Transverse colon (tissue), 4 donors: ENCODE measurements around the gene GATA5. TPM values are rescaled to one million over a fixed set of nuclear protein-coding genes. Genes with fewer than 3 reads are reported as not detected.

Experiments used
- DNase-seq: peaks from one replicate; pipeline ENCODE4 v3.0.0-alpha.2; 2019
- H3K27ac ChIP-seq, 4 donors: fragments of 200-600 bp; sonication (generic); 2 replicates each; pipeline ENCODE4 v1.5.1; 2016 to 2018; ENCODE audit warnings: inconsistent platforms in 4 of 4
- H3K27me3 ChIP-seq: fragments of 200-600 bp; sonication (generic); 2 replicates; pipeline ENCODE4 v1.5.1; 2017; ENCODE audit warnings: inconsistent platforms
- H3K36me3 ChIP-seq, 4 donors: fragments of 200-600 bp; sonication (generic); 2 replicates each; pipeline ENCODE4 v1.5.1; 2017 to 2019; ENCODE audit warnings: inconsistent platforms in 4 of 4
- H3K4me1 ChIP-seq, 4 donors: fragments of 200-600 bp; sonication (generic); 2 replicates each; pipeline ENCODE4 v1.5.1; 2017 to 2020; ENCODE audit warnings: inconsistent platforms in 4 of 4
- H3K4me3 ChIP-seq, 4 donors: fragments of 200-600 bp; sonication (generic); 1 replicate in 1 of 4; 2 replicates in 3 of 4; pipeline versions ENCODE4 v1.5.1 to v1.6.1; 2017 to 2019; ENCODE audit warnings: inconsistent platforms in 4 of 4
- H3K9me3 ChIP-seq, 2 donors: fragments of 200-600 bp; sonication (generic); 2 replicates each; pipeline ENCODE4 v1.5.1; 2017 to 2019; ENCODE audit warnings: inconsistent platforms in 2 of 2
- EP300 ChIP-seq: sonication (generic); formaldehyde crosslinking; IDR thresholded peaks from one replicate; pipeline ENCODE4 v1.6.1; 2017; ENCODE audit warnings: antibody characterized with exemption, low read depth
- POLR2A ChIP-seq: fragments of 450-650 bp; IDR thresholded peaks from one replicate; pipeline ENCODE4 v1.6.1; 2016; ENCODE audit warnings: antibody characterized with exemption, mild to moderate bottlenecking, moderate library complexity
- POLR2AphosphoS5 ChIP-seq, 3 donors: sonication (generic); formaldehyde crosslinking; IDR thresholded peaks; one replicate each; pipeline ENCODE4 v1.6.1; 2016; ENCODE audit warnings: antibody characterized with exemption in 3 of 3
- WGBS, 2 donors: methylation state at CpG; one replicate each; pipeline ENCODE4 v1.1.5; 2018; ENCODE audit warnings: low coverage in 1 of 2; 5-methylcytosine and 5-hydroxymethylcytosine counted together
- in situ Hi-C, 4 donors: fragments of 200-750 bp; cut with MboI; loops; one replicate each; pipeline versions ENCODE4 v1.15.0 to v1.15.1; 2017; ENCODE audit warnings: low sequenced_read_pairs in 3 of 4, low pct_ligation_motif_present in 1 of 4, low pct_unique_long_range_greater_than_20kb in 1 of 4
- intact Hi-C: fragments of 100-400 bp; cut with DNase I; formaldehyde crosslinking; loops from one replicate; pipeline ENCODE4 v1.15.1; 2023; ENCODE audit warnings: low total_unique reads
- total RNA-seq, 4 donors: library from RNA; depleted of rRNA; stranded (reverse); fragments of >200 nt; gene quantifications; one replicate each; pipeline ENCODE4 v1.1.0, GENCODE V29; 2016
- TF ChIP-seq, protein P1 (sequence below), 5 experiments: fragments of 200-600 bp in 3 of 5; fragments of 450-650 bp in 2 of 5; sonication (generic) in 3 of 5; IDR thresholded peaks; 1 replicate in 2 of 5; 2 replicates in 3 of 5; pipeline ENCODE4 v1.5.1; 2016 to 2017; ENCODE audit warnings: antibody characterized with exemption in 5 of 5, inconsistent platforms in 3 of 5, mild to moderate bottlenecking in 2 of 5, moderate library complexity in 1 of 5

GATA5 gene
- total RNA-seq, 4 donors from 2014 or later = not detected

DNA sequence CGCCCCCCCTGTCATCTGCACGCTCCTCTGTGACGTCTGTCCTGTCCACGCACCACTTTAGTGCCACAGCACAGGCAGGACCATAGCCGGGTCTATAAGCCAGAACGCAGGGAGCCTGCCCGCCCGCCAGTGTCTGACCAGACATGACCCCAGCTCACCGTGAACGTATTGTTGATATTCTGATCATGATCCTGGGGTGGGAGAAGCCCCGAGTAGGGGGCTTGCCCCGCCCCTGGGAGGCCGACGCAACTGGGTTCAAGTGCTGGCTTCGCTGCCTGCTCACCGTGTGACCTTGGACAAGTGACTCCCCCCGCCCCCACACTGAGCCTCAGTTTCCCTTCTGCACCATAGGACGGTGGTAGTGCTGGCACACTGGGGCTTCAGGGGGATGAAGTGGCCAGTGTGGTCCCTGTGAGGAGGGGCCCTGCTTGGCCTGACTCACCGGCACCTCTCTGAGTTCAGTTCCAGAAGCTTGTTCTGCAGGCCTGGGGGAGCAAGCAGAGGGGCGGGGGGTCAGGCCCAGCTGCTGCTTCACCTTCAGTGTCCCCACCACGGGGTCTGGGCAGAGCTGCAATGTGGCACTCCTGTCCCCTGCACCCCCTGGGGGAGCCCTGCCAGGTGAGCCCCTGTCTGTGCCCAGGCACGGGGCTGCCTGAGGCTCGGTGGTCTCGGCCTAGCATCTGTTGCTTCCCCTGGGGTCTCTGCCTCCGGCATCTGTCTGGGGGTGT lies 57.6 kb downstream of the GATA5 start:
- in situ Hi-C loops = no loop called here
- intact Hi-C loops = loop anchor here (10.0 kb wide), 2 partner anchors 197 to 763 kb away; no protein-coding TSS in a partner anchor
- H3K27me3 ChIP-seq = no peaks in the 10 kb centered on the region
- H3K4me1 ChIP-seq = peaks cover 7 to 17% (median 15%) of the 10 kb centered on the region in 4 donors
- DNase-seq = no peak
- TF ChIP-seq, protein P1, sequence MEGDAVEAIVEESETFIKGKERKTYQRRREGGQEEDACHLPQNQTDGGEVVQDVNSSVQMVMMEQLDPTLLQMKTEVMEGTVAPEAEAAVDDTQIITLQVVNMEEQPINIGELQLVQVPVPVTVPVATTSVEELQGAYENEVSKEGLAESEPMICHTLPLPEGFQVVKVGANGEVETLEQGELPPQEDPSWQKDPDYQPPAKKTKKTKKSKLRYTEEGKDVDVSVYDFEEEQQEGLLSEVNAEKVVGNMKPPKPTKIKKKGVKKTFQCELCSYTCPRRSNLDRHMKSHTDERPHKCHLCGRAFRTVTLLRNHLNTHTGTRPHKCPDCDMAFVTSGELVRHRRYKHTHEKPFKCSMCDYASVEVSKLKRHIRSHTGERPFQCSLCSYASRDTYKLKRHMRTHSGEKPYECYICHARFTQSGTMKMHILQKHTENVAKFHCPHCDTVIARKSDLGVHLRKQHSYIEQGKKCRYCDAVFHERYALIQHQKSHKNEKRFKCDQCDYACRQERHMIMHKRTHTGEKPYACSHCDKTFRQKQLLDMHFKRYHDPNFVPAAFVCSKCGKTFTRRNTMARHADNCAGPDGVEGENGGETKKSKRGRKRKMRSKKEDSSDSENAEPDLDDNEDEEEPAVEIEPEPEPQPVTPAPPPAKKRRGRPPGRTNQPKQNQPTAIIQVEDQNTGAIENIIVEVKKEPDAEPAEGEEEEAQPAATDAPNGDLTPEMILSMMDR (IDR thresholded peaks at IDR 0.05) = no peak
- TF ChIP-seq POLR2A (no peak), POLR2AphosphoS5 (IDR thresholded peaks at IDR 0.05) (no peak), EP300 (no peak)
- WGBS, 2 donors = 73 to 81% methylated on average over 7 to 20 of the region's 25 CpGs
- H3K36me3 ChIP-seq = no peaks in the 10 kb centered on the region
- H3K9me3 ChIP-seq = no peaks in the 10 kb centered on the region
- no peak overlapping the region for H3K4me3 ChIP-seq
- no peak overlapping the region for H3K27ac ChIP-seq

DNA sequence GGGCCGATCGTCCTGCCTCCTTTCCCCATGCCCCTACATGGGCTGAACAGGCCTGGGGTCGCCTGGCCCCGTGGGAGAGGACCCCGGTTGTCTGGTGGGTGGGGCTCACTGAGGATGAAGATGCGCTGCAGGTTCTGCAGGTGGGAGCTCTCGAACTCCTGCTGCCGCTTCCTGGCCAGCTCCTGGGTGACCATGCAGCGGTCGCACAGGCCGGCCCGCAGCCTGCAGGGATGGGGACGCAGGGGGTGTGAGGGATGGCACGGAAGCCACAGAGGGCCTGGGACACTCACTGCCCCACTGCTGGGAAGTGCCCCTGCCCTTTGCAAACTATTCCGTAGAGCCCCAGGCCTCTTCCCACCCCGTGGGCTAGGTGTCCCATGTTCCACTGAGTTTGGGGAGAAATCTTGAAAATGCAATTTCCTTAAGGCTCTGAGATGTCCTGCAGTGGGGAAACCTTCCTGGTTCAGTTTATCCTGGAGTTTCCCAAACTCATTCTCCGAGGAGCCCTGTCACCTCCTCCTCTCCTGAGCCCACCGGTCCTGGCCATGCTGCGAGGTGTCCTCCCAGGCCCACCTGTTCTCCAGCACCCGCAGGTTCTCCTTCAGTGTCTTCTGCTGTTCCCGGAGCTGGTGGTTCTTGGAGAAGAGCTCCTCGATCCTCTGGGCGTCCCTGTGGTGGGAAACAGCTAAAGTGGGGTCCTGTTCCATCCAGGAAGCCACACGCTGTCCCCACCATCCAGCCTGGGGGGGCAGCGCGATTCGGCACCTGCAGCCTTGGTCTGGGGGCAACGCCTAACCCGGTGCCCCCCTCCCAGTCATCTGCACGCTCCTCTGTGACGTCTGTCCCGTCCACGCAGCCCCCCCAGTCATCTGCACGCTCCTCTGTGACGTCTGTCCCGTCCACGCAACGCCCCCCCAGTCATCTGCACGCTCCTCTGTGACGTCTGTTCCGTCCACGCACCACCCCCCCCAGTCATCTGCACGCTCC lies 58.9 kb downstream of the GATA5 start:
- Histone ChIP-seq H3K4me3 (no peak overlapping the region), H3K27ac (no peak overlapping the region), H3K9me3 (no peaks in the 10 kb centered on the region), H3K27me3 (no peaks in the 10 kb centered on the region), H3K36me3 (no peaks in the 10 kb centered on the region), H3K4me1 (peaks cover 7 to 28% (median 25%) of the 10 kb centered on the region in 4 donors)
- 80% methylated on average over 42 of the region's 43 CpGs; no CpG with 5 or more reads in 1 of the 2 donors for WGBS, 2 donors
- in situ Hi-C loops (no loop called here), intact Hi-C loops (loop anchor here (10.0 kb wide), 2 partner anchors 198 to 762 kb away; no protein-coding TSS in a partner anchor)
- TF ChIP-seq EP300 (no peak), POLR2A (no peak), POLR2AphosphoS5 (IDR thresholded peaks at IDR 0.05) (no peak)
- TF ChIP-seq, protein P1 (IDR thresholded peaks at IDR 0.05) = no peak
- DNase-seq = no peak

DNA sequence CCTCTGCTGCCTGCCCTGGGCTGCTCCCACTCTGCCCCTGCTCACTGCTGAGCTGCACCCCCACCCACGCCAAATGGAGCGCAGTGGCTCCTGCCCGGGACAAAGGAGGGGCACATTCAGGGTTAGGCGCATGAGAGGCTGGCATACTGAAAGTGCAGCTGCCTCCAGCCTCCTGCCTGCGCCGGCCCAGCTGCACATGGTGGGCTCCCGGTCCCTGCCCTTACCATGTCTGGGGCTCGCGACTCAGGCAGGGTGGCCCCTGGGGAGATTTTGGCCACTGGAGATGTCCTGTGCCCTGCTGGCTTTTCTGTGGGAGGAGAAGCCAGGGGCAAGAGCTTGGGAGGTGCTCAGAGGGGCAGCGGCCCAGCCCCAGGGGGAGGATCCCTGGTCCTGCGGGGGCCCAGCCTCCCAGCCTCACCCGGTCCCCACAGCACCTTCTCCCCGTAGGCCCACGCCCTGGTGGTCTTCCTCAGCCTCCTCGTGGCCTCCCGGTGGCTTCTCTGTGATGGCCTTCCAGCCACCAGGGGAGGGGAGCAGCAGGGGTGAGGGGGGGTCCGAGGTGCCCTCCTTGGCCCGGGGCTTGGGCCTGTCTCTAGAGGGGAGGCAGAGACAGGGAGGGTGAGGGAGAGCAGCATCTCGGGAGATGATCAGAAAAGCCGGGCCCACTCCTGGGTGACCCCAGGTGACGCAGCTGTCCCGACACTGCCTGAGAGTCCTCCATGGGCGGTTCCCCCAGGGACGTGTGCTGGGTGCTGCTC lies 60.3 kb downstream of the GATA5 start:
- DNase-seq = no peak
- WGBS, 2 donors = 75% methylated on average over 21 of the region's 24 CpGs; no CpG with 5 or more reads in 1 of the 2 donors
- Histone ChIP-seq H3K4me1 (peaks cover 10 to 42% (median 37%) of the 10 kb centered on the region in 4 donors), H3K27me3 (no peaks in the 10 kb centered on the region), H3K9me3 (no peaks in the 10 kb centered on the region), H3K27ac (no peak overlapping the region), H3K4me3 (no peak overlapping the region), H3K36me3 (no peaks in the 10 kb centered on the region)
- intact Hi-C loops (loop anchor here (10.0 kb wide), 2 partner anchors 199 to 761 kb away; no protein-coding TSS in a partner anchor), in situ Hi-C loops (no loop called here)
- TF ChIP-seq POLR2AphosphoS5 (IDR thresholded peaks at IDR 0.05) = no peak
- no peak for TF ChIP-seq EP300
- no peak for TF ChIP-seq POLR2A
- TF ChIP-seq, protein P1 (IDR thresholded peaks at IDR 0.05) = no peak
